Measurements from ENCODE around the gene PARD3B.

The PARD3B gene

GRCh38 chr2:205566606-205567168 lies 1021.4 kb downstream of the PARD3B start:
- DNase-seq (ENCODE audit: low spot score), result no peak

GRCh38 chr2:205568620-205569019 lies 1023.3 kb downstream of the PARD3B start:
- no peak for DNase-seq (ENCODE audit: low spot score)

DNA sequence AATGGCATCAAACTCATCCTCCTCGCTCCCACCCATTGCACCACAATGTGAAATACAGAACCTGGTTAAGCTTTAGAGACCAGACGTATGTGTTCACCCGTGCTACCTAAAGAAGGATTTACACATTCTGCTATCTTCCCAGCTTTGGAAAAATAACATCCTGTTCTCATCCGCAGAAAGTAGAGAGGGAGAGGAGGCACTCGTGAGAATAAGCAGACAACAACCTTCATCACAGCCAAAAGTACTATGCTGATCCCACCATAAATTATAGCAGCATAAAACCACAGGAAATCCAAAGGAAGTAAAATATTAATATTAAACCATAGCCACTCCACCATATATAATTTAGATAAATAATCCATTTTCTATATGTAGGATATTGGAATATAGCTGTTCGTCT lies 1025.4 kb downstream of the PARD3B start:
- DNase-seq (ENCODE audit: low spot score), result no peak

DNA sequence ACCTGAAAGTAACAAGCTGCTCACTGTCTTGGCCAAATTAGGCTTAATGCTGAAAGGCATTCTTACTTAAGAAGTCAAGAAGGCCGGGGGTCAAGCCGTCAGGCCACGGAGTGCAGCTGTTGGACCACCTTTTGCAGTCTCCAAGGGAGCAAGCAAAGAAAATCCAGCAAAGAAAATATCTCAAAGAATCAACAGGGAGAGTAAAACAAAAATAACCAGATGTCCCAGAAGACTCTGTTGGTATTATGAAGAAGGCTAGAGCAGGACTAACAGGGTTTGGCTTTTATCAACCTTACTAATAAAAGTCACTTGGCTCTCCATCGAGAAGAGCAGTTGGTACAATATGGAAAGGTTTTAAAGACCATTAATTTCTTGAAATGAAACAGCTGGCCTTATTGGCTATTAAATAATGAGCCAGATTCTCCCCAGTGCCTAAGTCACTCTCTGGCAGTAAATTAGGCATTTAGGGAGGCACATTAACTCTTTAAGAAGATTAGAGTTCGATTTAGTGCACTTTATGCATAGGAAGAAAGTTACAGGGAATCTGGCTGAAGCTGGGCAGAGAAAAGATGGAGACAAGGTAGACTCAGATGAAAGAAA lies 1026.2 kb downstream of the PARD3B start:
- DNase-seq (ENCODE audit: low spot score), result no peak

GRCh38 chr2:205574001-205574400 lies 1028.7 kb downstream of the PARD3B start:
- DNase-seq (ENCODE audit: low spot score), result no peak

GRCh38 chr2:205579335-205579734 lies 1034.1 kb downstream of the PARD3B start:
- DNase-seq (ENCODE audit: low spot score), result no peak

DNA sequence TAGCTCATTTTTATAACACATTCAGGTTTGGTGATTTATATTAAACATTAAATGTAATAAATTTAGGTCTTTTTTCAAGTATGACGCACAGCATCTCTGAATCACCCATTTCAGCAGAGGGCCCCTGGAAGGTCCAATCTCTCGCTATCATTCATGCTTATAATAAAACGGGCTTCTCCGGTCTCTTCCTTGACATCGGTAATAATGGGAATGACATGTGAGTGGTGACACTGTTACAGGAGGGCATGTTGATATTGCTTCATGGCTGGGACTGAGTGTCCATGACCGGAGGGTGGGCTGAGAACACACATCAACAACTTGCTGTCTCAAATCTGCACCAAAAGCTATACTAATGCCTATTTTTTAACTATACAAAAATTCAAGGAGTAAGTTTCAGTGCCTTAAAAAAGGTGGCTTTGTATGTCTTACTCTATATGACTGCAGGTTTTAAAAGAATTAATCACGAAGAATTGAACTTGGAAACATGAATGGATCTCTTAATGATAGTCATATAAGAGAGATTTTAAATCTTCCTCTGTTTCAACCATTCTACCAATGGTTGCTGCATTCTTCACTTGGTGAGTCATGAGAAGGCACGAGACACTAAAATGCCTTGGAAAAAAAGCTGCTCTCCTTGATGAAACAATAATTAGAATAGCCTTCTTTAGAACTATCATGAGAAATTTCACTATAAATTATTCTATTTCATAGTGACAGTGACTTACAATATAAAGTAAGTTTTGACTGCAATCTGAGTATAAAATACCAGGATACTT lies 1035.1 kb downstream of the PARD3B start:
- DNase-seq (ENCODE audit: low spot score), result no peak

GRCh38 chr2:205582366-205582765 lies 1037.1 kb downstream of the PARD3B start:
- DNase-seq (ENCODE audit: low spot score), result no peak

- DNase-seq (ENCODE audit: low spot score), result no peak
Measured at GRCh38 chr2:205585449-205586383, 1040.4 kb downstream of the PARD3B start.

- DNase-seq (ENCODE audit: low spot score), result no peak
Measured at GRCh38 chr2:205586626-205587025, 1041.4 kb downstream of the PARD3B start.

- DNase-seq (ENCODE audit: low spot score), result no peak
Measured at GRCh38 chr2:205589479-205589878, 1044.2 kb downstream of the PARD3B start.

- DNase-seq (ENCODE audit: low spot score), result no peak
Measured at GRCh38 chr2:205590759-205591158, 1045.5 kb downstream of the PARD3B start.

GRCh38 chr2:205593891-205594290 lies 1048.6 kb downstream of the PARD3B start:
- no peak for DNase-seq (ENCODE audit: low spot score)

DNA sequence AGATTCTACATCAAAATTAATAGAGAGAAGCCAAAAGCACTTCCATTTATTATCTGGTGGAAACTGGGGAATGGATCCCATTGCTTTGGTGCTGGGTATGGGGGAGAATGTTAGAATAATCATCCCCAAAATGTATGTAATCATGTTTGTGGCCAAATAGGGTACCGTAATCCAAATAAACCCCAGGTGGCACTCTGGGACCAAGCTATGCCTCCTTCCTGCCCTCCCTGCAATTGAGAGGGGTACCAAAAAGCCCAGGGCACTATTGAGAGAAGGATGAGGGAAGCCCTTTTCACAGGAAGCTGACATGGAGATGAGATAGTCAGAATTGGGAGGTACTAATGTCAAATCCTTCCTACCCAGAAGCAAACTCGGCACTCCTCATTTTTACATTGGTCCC lies 1051.3 kb downstream of the PARD3B start:
- no peak for DNase-seq (ENCODE audit: low spot score)

DNA sequence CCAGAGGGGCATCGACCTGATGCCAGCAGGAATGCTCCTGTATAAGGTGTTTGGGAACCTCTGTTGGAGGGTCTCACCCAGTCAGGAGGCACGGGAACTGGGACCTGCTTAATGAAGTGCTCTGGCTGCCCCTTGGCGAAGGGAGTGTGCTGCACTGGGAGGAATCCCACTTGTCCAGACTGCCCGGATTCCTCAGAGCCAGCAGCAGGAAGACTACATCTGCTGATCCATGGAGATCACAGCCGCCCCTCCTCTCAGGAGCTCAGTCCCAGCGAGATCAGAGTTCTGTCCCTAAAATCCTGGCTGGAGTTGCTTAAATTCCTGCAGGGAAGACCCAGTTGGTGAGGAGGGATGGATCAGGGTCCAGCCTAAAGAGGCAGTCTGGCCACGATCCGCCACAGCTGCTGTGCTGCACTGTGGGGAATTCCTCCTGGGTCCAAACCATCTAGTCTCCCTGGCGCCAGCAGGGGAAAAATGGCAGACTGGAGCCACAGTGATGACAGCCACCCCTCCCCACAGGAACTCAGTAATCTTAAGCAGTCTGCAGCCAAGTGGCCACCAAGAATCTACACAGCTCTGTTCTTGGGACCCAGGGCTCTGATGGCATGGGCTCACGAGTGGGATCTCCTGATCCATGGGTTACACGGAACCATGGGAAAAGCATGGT lies 1060.5 kb downstream of the PARD3B start:
- DNase-seq (ENCODE audit: low spot score), result no peak

DNA sequence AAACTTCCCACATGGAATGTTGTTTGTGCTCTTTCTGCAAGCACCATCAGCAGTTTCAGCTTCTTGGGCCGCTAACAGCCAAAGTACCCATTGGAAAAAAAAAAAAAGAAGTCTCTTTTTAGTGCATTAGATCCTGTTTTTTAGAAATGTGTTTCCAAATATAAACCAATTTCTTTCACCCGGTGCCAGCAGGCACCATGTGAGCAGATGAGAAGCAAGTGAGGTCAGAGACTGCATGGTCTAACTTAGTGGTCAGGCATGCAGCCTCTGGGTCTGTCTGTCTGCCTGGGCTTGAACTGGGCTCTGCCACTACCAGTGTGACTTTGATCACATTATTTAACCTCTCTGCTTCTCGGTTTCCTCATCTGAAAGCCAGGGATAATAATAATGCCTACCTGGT lies 1061.9 kb downstream of the PARD3B start:
- no peak for DNase-seq (ENCODE audit: low spot score)

- DNase-seq (ENCODE audit: low spot score), result no peak
Measured at GRCh38 chr2:205609113-205609512, 1063.8 kb downstream of the PARD3B start.

DNA sequence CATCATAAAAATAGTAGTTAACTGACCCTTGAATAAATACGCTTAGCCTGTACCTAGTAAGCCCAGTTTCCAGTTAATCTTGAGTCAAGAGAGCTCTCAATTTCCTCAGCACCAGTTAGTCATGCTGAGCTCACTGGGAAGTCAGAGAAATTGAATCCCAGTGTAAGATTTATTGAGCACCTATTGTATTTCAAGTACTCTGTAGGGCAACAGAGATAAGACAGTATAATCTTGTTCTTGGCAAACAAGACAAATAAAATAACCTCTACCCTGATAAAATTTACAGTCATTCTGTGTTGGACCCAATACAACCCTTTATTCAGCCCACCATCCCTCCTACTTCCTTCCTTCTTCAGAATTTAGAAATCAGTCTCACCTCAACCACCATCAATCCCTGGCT lies 1065.2 kb downstream of the PARD3B start:
- no peak for DNase-seq (ENCODE audit: low spot score)

DNA sequence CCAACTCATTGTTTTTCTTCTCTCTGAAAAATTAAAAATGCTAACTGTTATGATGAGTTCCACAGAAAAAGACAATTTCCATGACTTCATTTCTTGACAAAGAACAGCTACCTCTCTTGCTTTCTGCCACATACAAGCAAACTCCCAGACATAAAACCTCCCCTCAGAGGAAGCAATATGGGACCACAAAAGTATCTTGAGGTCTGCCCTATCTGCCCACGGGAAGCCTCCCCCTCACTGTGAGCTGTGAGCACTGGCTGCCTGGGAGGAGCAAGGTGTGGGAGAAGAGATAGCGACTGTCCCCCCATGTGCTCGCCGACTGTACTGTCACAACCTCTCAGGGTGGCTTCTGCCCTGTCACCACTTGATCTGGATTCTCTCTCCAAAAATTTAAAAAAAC lies 1067.4 kb downstream of the PARD3B start:
- no peak for DNase-seq (ENCODE audit: low spot score)

DNA sequence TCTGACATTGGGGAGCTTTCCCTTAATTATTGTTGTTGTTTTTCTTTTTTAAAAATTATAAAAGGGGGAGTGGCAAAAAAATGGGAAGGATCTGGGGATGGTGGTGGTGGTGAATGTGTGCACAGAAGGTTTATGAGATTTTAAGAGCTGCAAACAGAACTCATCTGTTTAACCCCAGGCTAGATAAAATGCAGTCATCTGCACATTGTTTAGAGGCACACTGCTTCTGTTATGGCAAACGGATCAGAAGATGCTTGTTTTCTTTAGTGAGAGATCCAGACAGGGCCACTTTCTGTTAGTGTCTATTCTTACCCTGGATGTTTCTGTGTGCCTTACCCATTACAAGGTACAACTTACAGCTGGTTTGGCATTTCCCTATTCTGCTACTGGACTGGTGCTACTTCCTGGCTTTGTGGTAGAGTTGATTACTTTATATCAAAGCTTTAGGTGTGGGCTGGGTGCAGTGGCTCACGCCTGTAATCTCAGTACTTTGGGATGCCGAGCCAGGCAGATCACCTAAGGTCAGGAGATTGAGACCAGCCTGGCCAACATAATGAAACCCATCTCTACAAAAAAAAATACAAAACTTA lies 1068.8 kb downstream of the PARD3B start:
- DNase-seq (ENCODE audit: low spot score), result no peak

DNA sequence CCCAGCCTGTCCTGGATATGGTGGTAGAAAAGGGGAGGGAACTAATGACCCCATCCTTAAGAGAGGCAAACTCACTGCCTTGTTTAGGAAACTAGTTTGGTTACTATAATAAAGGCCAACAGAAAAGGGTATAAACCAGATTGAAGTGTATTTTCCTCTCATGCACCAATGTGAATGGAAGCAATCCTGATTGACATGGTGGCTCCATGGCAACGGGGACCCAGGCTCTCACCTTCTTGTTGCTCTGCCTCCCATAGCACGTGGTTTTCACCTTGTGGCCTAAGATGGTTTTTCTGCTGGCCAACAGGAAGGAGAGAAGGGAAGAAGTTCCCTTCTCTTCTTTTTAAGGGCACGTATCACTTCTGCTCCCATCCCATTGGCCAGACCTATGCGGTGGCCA lies 1069.7 kb downstream of the PARD3B start:
- DNase-seq (ENCODE audit: low spot score), result no peak

All from CD4-positive, alpha-beta T cell treated with Interleukin-6 at 100 ng/mL for 8 hours (primary cell).